ENCODE results near the gene EGLN1. TPM values are rescaled to one million over a fixed set of nuclear protein-coding genes. Genes with fewer than 3 reads are reported as not detected.

EGLN1 gene
- total and polyA plus RNA-seq, 3 donors from 2014 or later: 30.5 to 64.5 (median 47.7) TPM

- intact Hi-C loops (cut with DNase I; ENCODE audit: low total_unique reads): loop anchor here (10.0 kb wide), 1 partner anchor 254 kb away; no protein-coding TSS in a partner anchor
- H3K4me3 ChIP-seq: no peak overlapping the region
- H3K27me3 ChIP-seq: no peaks in the 10 kb centered on the region
- H3K36me3 ChIP-seq (ENCODE audit: low read depth, missing control alignments): no peaks in the 10 kb centered on the region
- H3K27ac ChIP-seq: no peak overlapping the region
- peaks cover 21% of the 10 kb centered on the region for H3K4me1 ChIP-seq
- no peak for DNase-seq
- H3K9me3 ChIP-seq: no peaks in the 10 kb centered on the region
- 63 to 83% methylated on average over 6 of the region's 6 CpGs for WGBS, 2 donors
- no peak for TF ChIP-seq POLR2A (IDR thresholded peaks at IDR 0.05)
- TF ChIP-seq, protein P1, sequence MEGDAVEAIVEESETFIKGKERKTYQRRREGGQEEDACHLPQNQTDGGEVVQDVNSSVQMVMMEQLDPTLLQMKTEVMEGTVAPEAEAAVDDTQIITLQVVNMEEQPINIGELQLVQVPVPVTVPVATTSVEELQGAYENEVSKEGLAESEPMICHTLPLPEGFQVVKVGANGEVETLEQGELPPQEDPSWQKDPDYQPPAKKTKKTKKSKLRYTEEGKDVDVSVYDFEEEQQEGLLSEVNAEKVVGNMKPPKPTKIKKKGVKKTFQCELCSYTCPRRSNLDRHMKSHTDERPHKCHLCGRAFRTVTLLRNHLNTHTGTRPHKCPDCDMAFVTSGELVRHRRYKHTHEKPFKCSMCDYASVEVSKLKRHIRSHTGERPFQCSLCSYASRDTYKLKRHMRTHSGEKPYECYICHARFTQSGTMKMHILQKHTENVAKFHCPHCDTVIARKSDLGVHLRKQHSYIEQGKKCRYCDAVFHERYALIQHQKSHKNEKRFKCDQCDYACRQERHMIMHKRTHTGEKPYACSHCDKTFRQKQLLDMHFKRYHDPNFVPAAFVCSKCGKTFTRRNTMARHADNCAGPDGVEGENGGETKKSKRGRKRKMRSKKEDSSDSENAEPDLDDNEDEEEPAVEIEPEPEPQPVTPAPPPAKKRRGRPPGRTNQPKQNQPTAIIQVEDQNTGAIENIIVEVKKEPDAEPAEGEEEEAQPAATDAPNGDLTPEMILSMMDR (IDR thresholded peaks at IDR 0.05): no peak
Measured at GRCh38 chr1:231340328-231341013, 81.6 kb downstream of the EGLN1 start.

GRCh38 chr1:231338270-231339128 lies 83.6 kb downstream of the EGLN1 start, which contains the start of gene SPRTN:
TSS of gene SPRTN (plus strand) at chr1:231338293. CDS start at chr1:231338384, 91 bp downstream.
- Histone ChIP-seq H3K27me3 (no peaks in the 10 kb centered on the region), H3K4me3 (peak within 1 kb of the TSS; percentile 83 to 98), H3K9me3 (no peaks in the 10 kb centered on the region), H3K4me1 (peaks cover 35% of the 10 kb centered on the region), H3K36me3 (ENCODE audit: low read depth, missing control alignments) (no peaks in the 10 kb centered on the region), H3K27ac (peak within 1 kb of the TSS; percentile 90 to 92)
- no peak for TF ChIP-seq POLR2A (IDR thresholded peaks at IDR 0.05)
- TF ChIP-seq, protein P1 (IDR thresholded peaks at IDR 0.05): no peak
- WGBS, 2 donors: 1% methylated on average over 23 to 41 of the region's 43 CpGs
- intact Hi-C loops (cut with DNase I; ENCODE audit: low total_unique reads): no loop called here
- no peak for DNase-seq

DNA sequence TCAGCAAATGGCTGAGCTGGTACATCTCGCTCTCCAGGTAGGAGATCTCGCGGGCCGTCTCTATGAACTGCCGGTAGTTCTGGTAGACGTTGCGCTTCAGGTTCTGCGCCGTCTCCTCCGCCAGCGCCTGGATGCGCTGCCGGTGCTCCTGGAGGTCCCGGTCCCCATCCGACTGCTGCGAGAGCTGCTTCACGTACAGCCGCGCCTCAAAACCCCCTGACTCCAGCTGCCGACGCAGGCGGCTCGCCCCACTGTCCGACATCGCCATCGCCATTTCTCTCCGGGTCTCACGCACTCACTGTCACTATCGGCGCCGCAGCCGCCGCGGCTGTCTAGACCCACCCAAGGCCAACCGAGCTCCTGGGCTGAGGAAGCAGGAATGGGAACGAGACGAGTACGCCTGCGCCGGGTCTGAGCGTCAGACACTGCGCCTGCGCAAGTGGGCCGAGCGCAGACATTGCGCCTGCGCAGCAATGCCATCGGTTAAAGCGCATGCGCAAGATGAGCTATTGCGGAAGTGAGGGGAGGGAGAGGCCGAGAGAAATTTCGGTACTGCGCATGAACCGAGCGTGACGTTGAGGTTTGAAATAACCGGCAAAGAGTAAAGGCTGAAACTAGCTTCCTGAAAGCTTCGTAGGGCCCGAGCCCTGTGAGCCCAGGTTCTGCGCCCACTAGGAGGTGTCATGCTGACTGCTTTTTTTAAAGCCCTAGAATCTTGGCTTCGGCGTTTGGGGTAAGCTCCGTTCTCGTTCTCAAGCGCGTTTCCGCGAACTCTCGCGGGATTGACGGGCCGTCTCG lies 84.4 kb downstream of the EGLN1 start, which contains the start of gene EXOC8:
EXOC8 (minus strand) TSS at position 381 of the 798 bp plus-strand sequence; CDS start at position 274, 107 bp downstream.
- peak; percentile 94 for DNase-seq
- H3K27me3 ChIP-seq: no peaks in the 10 kb centered on the region
- peak within 1 kb of the TSS; percentile 83 to 98 for H3K4me3 ChIP-seq
- H3K27ac ChIP-seq: peak within 1 kb of the TSS; percentile 90 to 92
- H3K36me3 ChIP-seq (ENCODE audit: low read depth, missing control alignments): no peaks in the 10 kb centered on the region
- 0% methylated on average over 2 to 68 of the region's 74 CpGs for WGBS, 2 donors
- H3K9me3 ChIP-seq: no peaks in the 10 kb centered on the region
- TF ChIP-seq, protein P1 (IDR thresholded peaks at IDR 0.05): peak in 1 of 3 experiments; percentile 2
- TF ChIP-seq POLR2A (IDR thresholded peaks at IDR 0.05): peak; percentile 29
- intact Hi-C loops (cut with DNase I; ENCODE audit: low total_unique reads): no loop called here
- peaks cover 35% of the 10 kb centered on the region for H3K4me1 ChIP-seq

- peak overlapping the region; percentile 50 to 90 for H3K27ac ChIP-seq
- no peak for DNase-seq
- peaks cover 35% of the 10 kb centered on the region for H3K4me1 ChIP-seq
- 0 to 1% methylated on average over 9 to 30 of the region's 32 CpGs for WGBS, 2 donors
- H3K9me3 ChIP-seq: no peaks in the 10 kb centered on the region
- H3K4me3 ChIP-seq: peak overlapping the region; percentile 83 to 98
- H3K36me3 ChIP-seq (ENCODE audit: low read depth, missing control alignments): no peaks in the 10 kb centered on the region
- intact Hi-C loops (cut with DNase I; ENCODE audit: low total_unique reads): no loop called here
- H3K27me3 ChIP-seq: no peaks in the 10 kb centered on the region
- no peak for TF ChIP-seq POLR2A (IDR thresholded peaks at IDR 0.05)
- TF ChIP-seq, protein P1 (IDR thresholded peaks at IDR 0.05): no peak
Measured at GRCh38 chr1:231337043-231337471, 85.0 kb downstream of the EGLN1 start.
